GDM1 (cell line): Measurements from ENCODE around the gene SERINC3.
A peak's percentile ranks its signal among the peaks of the same experiment; 100 is the strongest.
"Not testable (repeated sequence)": the region's sequence is repeated elsewhere in the genome, so short reads cannot be mapped to it uniquely, and the experiment has no call there.

ENCODE experiments used
- DNase-seq: peaks from one replicate; lab custom pipeline; 2025; lab: John Stamatoyannopoulos, UW

Gene SERINC3

GRCh38 chr20:44521484-44522481, at the start of gene SERINC3:
Gene SERINC3 (minus strand): TSS chr20:44522070. CDS start chr20:44521951, 119 bp downstream.
- peak; percentile 87 for DNase-seq

GRCh38 chr20:44571362-44571988, 49.6 kb upstream of the SERINC3 start:
- no peak for DNase-seq

- DNase-seq, result no peak
Observed at GRCh38 chr20:44570367-44570766, 48.5 kb upstream of the SERINC3 start.

- no peak for DNase-seq
Observed at GRCh38 chr20:44566811-44567210, 44.9 kb upstream of the SERINC3 start.

GRCh38 chr20:44566018-44566417, 44.1 kb upstream of the SERINC3 start:
- no peak for DNase-seq

GRCh38 chr20:44561876-44562275, 40.0 kb upstream of the SERINC3 start:
- no peak for DNase-seq

- not testable (repeated sequence) for DNase-seq
Observed at GRCh38 chr20:44560818-44561217, 38.9 kb upstream of the SERINC3 start.

- no peak for DNase-seq
Observed at GRCh38 chr20:44560229-44560628, 38.4 kb upstream of the SERINC3 start.

GRCh38 chr20:44559302-44559701, 37.4 kb upstream of the SERINC3 start:
- DNase-seq, result no peak

- no peak for DNase-seq
Observed at GRCh38 chr20:44552950-44553908, 31.4 kb upstream of the SERINC3 start.

- DNase-seq, result no peak
Observed at GRCh38 chr20:44552568-44552949, 30.7 kb upstream of the SERINC3 start.

- DNase-seq, result no peak
Observed at GRCh38 chr20:44552050-44552449, 30.2 kb upstream of the SERINC3 start.

- DNase-seq, result no peak
Observed at GRCh38 chr20:44549123-44549522, 27.3 kb upstream of the SERINC3 start.

GRCh38 chr20:44547419-44547818, 25.5 kb upstream of the SERINC3 start:
- no peak for DNase-seq

GRCh38 chr20:44544263-44544662, 22.4 kb upstream of the SERINC3 start:
- no peak for DNase-seq

GRCh38 chr20:44543358-44543757, 21.5 kb upstream of the SERINC3 start:
- no peak for DNase-seq

GRCh38 chr20:44542890-44543289, 21.0 kb upstream of the SERINC3 start:
- peak; percentile 31 for DNase-seq

GRCh38 chr20:44541992-44542391, 20.1 kb upstream of the SERINC3 start:
- no peak for DNase-seq

- DNase-seq, result no peak
Observed at GRCh38 chr20:44540834-44541233, 19.0 kb upstream of the SERINC3 start.

GRCh38 chr20:44537993-44538392, 16.1 kb upstream of the SERINC3 start:
- DNase-seq, result no peak

GRCh38 chr20:44536175-44536574, 14.3 kb upstream of the SERINC3 start:
- no peak for DNase-seq

GRCh38 chr20:44533928-44534327, 12.1 kb upstream of the SERINC3 start:
- DNase-seq, result no peak
